ENCODE data around the gene OSBPL10.

OSBPL10 gene

GRCh38 chr3:31918179-31919150, 62.6 kb downstream of the OSBPL10 start:
- DNase-seq (ENCODE audit: low spot score), result no peak
- Histone ChIP-seq H3K27ac (no peak overlapping the region), H3K4me3 (peak overlapping the region; percentile 19)
- TF ChIP-seq, protein P1, sequence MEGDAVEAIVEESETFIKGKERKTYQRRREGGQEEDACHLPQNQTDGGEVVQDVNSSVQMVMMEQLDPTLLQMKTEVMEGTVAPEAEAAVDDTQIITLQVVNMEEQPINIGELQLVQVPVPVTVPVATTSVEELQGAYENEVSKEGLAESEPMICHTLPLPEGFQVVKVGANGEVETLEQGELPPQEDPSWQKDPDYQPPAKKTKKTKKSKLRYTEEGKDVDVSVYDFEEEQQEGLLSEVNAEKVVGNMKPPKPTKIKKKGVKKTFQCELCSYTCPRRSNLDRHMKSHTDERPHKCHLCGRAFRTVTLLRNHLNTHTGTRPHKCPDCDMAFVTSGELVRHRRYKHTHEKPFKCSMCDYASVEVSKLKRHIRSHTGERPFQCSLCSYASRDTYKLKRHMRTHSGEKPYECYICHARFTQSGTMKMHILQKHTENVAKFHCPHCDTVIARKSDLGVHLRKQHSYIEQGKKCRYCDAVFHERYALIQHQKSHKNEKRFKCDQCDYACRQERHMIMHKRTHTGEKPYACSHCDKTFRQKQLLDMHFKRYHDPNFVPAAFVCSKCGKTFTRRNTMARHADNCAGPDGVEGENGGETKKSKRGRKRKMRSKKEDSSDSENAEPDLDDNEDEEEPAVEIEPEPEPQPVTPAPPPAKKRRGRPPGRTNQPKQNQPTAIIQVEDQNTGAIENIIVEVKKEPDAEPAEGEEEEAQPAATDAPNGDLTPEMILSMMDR (IDR thresholded peaks at IDR 0.05), result no peak

DNA sequence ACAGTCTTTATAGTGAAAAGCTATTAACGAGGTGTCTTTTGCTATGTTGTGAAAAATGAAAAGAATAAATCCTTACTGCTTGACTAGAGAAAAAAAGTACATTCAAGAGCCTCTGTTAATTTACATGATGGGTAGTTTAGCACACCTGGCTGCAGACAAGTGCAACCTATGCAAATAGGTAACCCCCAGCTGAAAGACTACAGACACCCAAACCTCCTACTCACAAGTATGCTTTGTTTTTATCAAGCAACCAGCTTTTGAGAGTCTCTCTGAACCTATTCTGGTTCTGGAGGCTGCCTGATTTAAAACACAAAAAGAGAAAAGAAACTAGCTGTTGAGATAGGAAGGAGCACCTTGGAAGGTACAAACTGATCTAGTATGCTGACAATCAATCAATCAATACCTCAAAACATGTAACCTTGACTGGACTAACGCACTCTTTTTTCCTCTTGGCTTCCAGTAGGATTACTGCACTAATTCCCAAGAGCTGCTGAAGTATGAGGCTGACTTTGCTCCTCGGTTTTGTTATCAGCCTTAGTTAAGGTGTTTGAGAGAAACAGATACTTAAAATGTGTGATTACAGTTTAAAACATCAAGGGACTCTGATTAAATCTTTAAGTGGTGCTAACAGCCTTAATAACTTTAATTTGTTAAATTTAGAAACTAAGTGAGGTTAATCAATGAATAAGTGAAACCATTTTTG, 63.6 kb downstream of the OSBPL10 start:
- DNase-seq (ENCODE audit: low spot score), result no peak
- H3K27ac ChIP-seq, result no peak overlapping the region
- TF ChIP-seq, protein P1 (IDR thresholded peaks at IDR 0.05), result no peak
- peak overlapping the region; percentile 19 for H3K4me3 ChIP-seq

- Histone ChIP-seq H3K4me3 (no peak overlapping the region), H3K27ac (no peak overlapping the region)
- TF ChIP-seq, protein P1 (IDR thresholded peaks at IDR 0.05), result no peak
- DNase-seq (ENCODE audit: low spot score), result no peak
Observed at GRCh38 chr3:31911643-31912042, 69.4 kb downstream of the OSBPL10 start.

DNA sequence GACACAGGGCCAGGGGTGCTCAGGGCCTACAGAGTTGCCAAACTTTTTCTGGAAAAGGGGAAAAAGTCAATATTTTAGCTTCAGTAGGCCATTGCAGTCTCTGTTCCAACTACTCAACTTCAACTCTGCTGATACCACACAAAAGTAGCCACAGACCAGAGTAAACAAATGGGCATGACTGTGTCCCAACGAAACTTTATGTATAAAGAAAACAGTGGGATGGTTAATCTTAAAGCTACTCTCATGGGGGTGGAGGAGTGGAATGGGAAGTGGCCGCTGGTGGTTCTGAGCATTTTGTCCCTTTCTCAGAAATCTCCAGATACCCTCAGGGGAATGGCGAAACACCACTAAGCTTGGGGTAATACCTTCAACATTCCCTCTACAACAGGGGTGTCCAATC, 69.9 kb downstream of the OSBPL10 start:
- TF ChIP-seq, protein P1 (IDR thresholded peaks at IDR 0.05), result no peak
- DNase-seq (ENCODE audit: low spot score), result no peak
- Histone ChIP-seq H3K27ac (no peak overlapping the region), H3K4me3 (no peak overlapping the region)

DNA sequence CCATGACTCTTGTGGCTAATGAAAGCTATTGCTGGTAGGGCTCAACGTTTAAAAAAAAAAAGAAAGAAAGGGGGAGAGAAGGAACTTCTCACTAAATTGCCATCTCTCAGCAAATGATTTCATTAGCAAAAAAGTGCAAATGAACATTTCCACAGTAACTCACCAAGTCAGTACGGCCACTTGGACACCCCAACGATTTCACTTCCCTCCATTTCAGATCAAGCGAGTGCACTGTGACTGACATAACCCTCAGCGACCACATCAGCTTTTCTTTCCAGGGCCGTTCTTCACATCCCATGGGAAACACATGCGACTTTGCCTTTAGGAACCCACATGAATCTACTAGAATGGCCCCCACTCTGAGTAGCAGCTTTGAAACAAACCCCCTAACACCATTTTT, 71.6 kb downstream of the OSBPL10 start:
- TF ChIP-seq, protein P1 (IDR thresholded peaks at IDR 0.05), result no peak
- H3K27ac ChIP-seq, result no peak overlapping the region
- DNase-seq (ENCODE audit: low spot score), result no peak
- no peak overlapping the region for H3K4me3 ChIP-seq

DNA sequence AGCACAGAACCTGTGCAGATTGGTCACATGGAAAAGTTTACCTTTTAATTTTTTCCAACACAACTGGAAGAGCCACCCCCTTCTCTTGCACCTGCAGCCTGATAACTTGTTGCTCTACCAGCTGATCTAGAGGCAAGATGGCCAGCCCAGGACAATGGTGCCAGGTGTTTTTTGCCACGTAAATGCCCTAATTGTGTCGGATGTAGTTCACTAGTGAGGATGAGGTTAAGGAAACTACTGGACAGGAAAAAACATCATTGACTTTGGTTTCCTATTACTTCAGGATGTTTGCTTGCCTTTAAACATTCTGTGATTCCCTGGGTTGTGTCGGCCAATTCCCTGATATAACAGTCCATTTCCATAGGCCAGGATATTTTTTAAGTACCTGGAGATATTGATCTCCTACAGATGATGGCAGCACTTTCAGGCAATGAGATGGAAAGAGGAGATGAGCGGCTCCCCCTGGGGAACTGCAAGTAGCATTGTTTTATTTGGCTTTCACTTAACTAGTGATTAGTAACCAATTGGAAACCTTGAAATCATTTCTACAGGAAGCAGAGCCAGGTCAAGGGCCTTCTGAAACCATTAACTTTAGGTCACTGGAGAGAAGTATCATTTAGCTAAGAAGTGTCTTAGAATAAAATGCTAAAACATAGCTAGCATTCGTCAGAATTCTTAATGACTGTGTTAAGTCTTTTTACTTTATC, 72.5 kb downstream of the OSBPL10 start:
- Histone ChIP-seq H3K27ac (no peak overlapping the region), H3K4me3 (no peak overlapping the region)
- TF ChIP-seq, protein P1 (IDR thresholded peaks at IDR 0.05), result no peak
- no peak for DNase-seq (ENCODE audit: low spot score)
